Stimulated activated CD4-positive, alpha-beta T cell treated with anti-CD3 and anti-CD28 coated beads, TNF-alpha, amount 100 ng/mL, for 48 hours (primary cell): ENCODE data around the gene CTNNA1.
A peak's percentile ranks its signal among the peaks of the same experiment; 100 is the strongest.
"Not testable (repeated sequence)": the region's sequence is repeated elsewhere in the genome, so short reads cannot be mapped to it uniquely, and the experiment has no call there.

Experiments used
- DNase-seq, 3 donors: peaks; one replicate each; pipeline ENCODE4 v3.0.0-alpha.2; 2020; ENCODE audit warnings: low read depth in 3 of 3

CTNNA1 gene

GRCh38 chr5:138725153-138725817, 27.9 kb upstream of the CTNNA1 start:
- no peak for DNase-seq

GRCh38 chr5:138725818-138726416, 27.3 kb upstream of the CTNNA1 start:
- DNase-seq, result no peak

- DNase-seq, result no peak
These were observed 26.4 kb upstream of the CTNNA1 start for GRCh38 chr5:138726848-138727247.

- not testable (repeated sequence) for DNase-seq
These were observed 22.7 kb upstream of the CTNNA1 start for GRCh38 chr5:138730496-138730895.

- no peak for DNase-seq
These were observed 20.8 kb upstream of the CTNNA1 start for GRCh38 chr5:138732466-138732865.

- DNase-seq, result no peak
These were observed 20.3 kb upstream of the CTNNA1 start for GRCh38 chr5:138732933-138733332.

GRCh38 chr5:138733509-138733908, 19.7 kb upstream of the CTNNA1 start:
- no peak for DNase-seq

GRCh38 chr5:138736293-138736692, 16.9 kb upstream of the CTNNA1 start:
- no peak for DNase-seq

- DNase-seq, result no peak
These were observed 15.5 kb upstream of the CTNNA1 start for GRCh38 chr5:138737494-138738265.

- no peak for DNase-seq
These were observed 14.8 kb upstream of the CTNNA1 start for GRCh38 chr5:138738399-138738798.

- no peak for DNase-seq
These were observed 13.3 kb upstream of the CTNNA1 start for GRCh38 chr5:138739938-138740337.

GRCh38 chr5:138743484-138743883, 9.7 kb upstream of the CTNNA1 start:
- no peak for DNase-seq

GRCh38 chr5:138745268-138745667, 8.0 kb upstream of the CTNNA1 start:
- no peak for DNase-seq

- DNase-seq, result no peak
These were observed 4.6 kb upstream of the CTNNA1 start for GRCh38 chr5:138748630-138749081.

GRCh38 chr5:138751344-138751743, 1.9 kb upstream of the CTNNA1 start:
- DNase-seq, result not testable (repeated sequence)

- DNase-seq, result no peak
These were observed 779 bp upstream of the CTNNA1 start for GRCh38 chr5:138752341-138752950.

GRCh38 chr5:138753794-138754698, 821 bp downstream of the CTNNA1 start:
- peak; percentile 35 to 60 (median 57) for DNase-seq

- DNase-seq, result no peak
These were observed 1.5 kb downstream of the CTNNA1 start for GRCh38 chr5:138754699-138755057.

- DNase-seq, result no peak
These were observed 2.0 kb downstream of the CTNNA1 start for GRCh38 chr5:138755084-138755748.

- DNase-seq, result no peak
These were observed 4.0 kb downstream of the CTNNA1 start for GRCh38 chr5:138757061-138757776.
